OCI-LY1 (cell line): ENCODE results near the gene MCC.

ENCODE experiments used
- H2AFZ ChIP-seq: fragments of 200-600 bp; sonication (generic), shearing (Covaris generic); 2 replicates; pipeline ENCODE4 v1.6.0; 2014; ENCODE audit warnings: antibody characterized with exemption, mild to moderate bottlenecking, low read length
- H3F3A ChIP-seq: fragments of 200-600 bp; sonication (generic), shearing (Covaris generic); 2 replicates; pipeline ENCODE4 v1.6.0; 2014; ENCODE audit warnings: mild to moderate bottlenecking, antibody characterized with exemption, low read length, moderate library complexity; ENCODE audit not compliant: insufficient read depth
- H3K27ac ChIP-seq: fragments of 200-600 bp; sonication (generic); 2 replicates; pipeline ENCODE4 v1.5.1; 2014; ENCODE audit warnings: low read length, mixed run types, mild to moderate bottlenecking, low read depth; ENCODE audit not compliant: poor library complexity, severe bottlenecking
- H3K27me3 ChIP-seq: fragments of 200-600 bp; sonication (generic); 2 replicates; pipeline ENCODE4 v1.6.0; 2014; ENCODE audit warnings: antibody characterized with exemption, mild to moderate bottlenecking, low read length, moderate library complexity; ENCODE audit not compliant: insufficient read depth
- H3K36me3 ChIP-seq: fragments of 200-600 bp; sonication (generic); 2 replicates; pipeline ENCODE4 v1.6.1; 2014; ENCODE audit warnings: mild to moderate bottlenecking, antibody characterized with exemption, low read length, moderate library complexity, mixed read lengths; ENCODE audit not compliant: insufficient read depth
- H3K4me1 ChIP-seq: fragments of 200-600 bp; sonication (generic); 2 replicates; pipeline ENCODE4 v1.5.1; 2014; ENCODE audit warnings: mild to moderate bottlenecking, low read length, moderate library complexity; ENCODE audit not compliant: insufficient read depth, severe bottlenecking
- H3K4me2 ChIP-seq: fragments of 200-600 bp; sonication (generic), shearing (Covaris generic); 2 replicates; pipeline ENCODE4 v1.6.1; 2014; ENCODE audit warnings: low read length
- H3K4me3 ChIP-seq: fragments of 200-600 bp; sonication (generic); 2 replicates; pipeline ENCODE4 v1.5.1; 2014; ENCODE audit warnings: low read length, low read depth, mild to moderate bottlenecking, mixed read lengths; ENCODE audit not compliant: poor library complexity, severe bottlenecking
- H3K79me2 ChIP-seq: fragments of 200-600 bp; shearing (Covaris generic); 2 replicates; pipeline ENCODE4 v1.6.1; 2016; ENCODE audit warnings: mixed run types, low read length, mixed read lengths; ENCODE audit not compliant: insufficient read depth
- H3K9ac ChIP-seq: fragments of 200-600 bp; sonication (generic), shearing (Covaris generic); 2 replicates; pipeline ENCODE4 v1.6.1; 2014; ENCODE audit warnings: mild to moderate bottlenecking, low read length, mixed read lengths
- H3K9me2 ChIP-seq: fragments of 200-600 bp; sonication (generic), shearing (Covaris generic); 2 replicates; pipeline ENCODE4 v1.6.1; 2014; ENCODE audit warnings: low read depth, mild to moderate bottlenecking, low read length, mixed read lengths
- H3K9me3 ChIP-seq: fragments of 200-600 bp; shearing (Covaris generic); 2 replicates; pipeline ENCODE4 v1.6.1; 2014; ENCODE audit warnings: low read length, mixed read lengths
- H4K20me1 ChIP-seq: fragments of 200-600 bp; sonication (generic), shearing (Covaris generic); 2 replicates; pipeline ENCODE4 v1.6.0; 2016; ENCODE audit warnings: mild to moderate bottlenecking, low read length; ENCODE audit not compliant: insufficient read depth
- EZH2 ChIP-seq: fragments of 200-600 bp; sonication (generic), shearing (Covaris generic); IDR thresholded peaks from 2 replicates; pipeline ENCODE4 v1.8.0; 2017; ENCODE audit warnings: borderline replicate concordance, mixed run types, mild to moderate bottlenecking, antibody characterized with exemption, low read length, moderate library complexity, mixed read lengths
- TF ChIP-seq, protein P1 (sequence below): fragments of 200-600 bp; sonication (generic), shearing (Covaris generic); IDR thresholded peaks from 2 replicates; pipeline ENCODE4 v1.5.1; 2017; ENCODE audit warnings: mild to moderate bottlenecking, antibody characterized with exemption, low read length, moderate library complexity, mixed read lengths

MCC gene

DNA sequence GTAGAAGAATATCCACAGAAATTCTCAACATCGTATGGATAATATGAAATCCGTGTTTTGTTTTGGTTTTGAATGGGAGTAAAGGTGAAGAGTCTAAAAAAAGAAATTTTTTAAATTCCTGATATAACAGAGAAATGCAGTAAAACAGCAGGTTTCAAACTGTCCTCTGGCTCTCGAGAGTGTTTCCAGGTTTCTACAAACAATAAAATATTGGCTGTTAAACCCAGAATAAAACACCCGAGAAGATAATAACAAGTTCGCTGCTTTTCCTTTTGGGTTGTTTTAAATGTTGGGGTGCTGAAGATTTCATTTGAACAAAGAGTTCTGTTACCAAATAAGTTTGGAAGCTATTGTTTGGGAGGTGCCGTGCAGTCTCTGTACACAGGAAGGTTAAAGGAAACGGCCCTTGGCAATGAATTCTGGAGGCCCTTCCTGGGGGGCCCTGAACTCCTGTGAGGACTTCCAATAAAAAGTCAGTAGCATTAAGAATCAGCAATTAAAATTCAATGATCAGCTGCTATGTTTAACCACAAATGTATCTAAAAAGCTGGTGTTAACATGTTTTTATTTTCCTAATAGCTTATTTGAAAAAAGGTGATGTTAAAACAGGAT, 269.2 kb downstream of the MCC start:
- Histone ChIP-seq H3K4me1 (no peaks in the 10 kb centered on the region), H2AFZ (no peak overlapping the region), H4K20me1 (no peaks in the 10 kb centered on the region), H3K9me3 (no peaks in the 10 kb centered on the region), H3K27me3 (no peaks in the 10 kb centered on the region), H3K4me2 (no peak overlapping the region), H3K27ac (no peak overlapping the region), H3K36me3 (no peaks in the 10 kb centered on the region), H3K79me2 (no peaks in the 10 kb centered on the region), H3K9me2 (no peaks in the 10 kb centered on the region), H3K4me3 (no peak overlapping the region), H3K9ac (no peak overlapping the region), H3F3A (no peaks in the 10 kb centered on the region)
- no peak for TF ChIP-seq EZH2
- TF ChIP-seq, protein P1, sequence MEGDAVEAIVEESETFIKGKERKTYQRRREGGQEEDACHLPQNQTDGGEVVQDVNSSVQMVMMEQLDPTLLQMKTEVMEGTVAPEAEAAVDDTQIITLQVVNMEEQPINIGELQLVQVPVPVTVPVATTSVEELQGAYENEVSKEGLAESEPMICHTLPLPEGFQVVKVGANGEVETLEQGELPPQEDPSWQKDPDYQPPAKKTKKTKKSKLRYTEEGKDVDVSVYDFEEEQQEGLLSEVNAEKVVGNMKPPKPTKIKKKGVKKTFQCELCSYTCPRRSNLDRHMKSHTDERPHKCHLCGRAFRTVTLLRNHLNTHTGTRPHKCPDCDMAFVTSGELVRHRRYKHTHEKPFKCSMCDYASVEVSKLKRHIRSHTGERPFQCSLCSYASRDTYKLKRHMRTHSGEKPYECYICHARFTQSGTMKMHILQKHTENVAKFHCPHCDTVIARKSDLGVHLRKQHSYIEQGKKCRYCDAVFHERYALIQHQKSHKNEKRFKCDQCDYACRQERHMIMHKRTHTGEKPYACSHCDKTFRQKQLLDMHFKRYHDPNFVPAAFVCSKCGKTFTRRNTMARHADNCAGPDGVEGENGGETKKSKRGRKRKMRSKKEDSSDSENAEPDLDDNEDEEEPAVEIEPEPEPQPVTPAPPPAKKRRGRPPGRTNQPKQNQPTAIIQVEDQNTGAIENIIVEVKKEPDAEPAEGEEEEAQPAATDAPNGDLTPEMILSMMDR: no peak

DNA sequence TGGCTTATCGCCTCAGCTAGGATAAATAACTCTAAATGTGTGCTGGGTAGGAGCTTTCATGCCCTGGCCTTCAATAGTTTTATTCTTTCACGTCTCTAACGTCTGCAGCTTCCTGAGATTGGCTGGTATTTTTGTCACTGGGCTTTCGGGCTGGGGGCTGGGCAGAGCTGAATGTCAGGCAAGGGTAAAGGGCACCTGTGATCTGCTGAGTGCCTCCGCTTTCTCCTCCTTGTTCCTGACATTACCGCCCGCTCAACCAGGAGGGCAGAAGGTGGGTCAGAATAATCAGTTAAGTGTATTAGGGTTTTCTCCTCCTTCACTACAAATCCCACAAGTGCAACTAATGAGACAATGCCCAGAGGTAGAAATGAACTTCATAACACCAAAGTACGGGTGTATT, 270.1 kb downstream of the MCC start:
- Histone ChIP-seq H3K27ac (no peak overlapping the region), H3K4me1 (no peaks in the 10 kb centered on the region), H3K4me2 (no peak overlapping the region), H3K9me2 (no peaks in the 10 kb centered on the region), H4K20me1 (no peaks in the 10 kb centered on the region), H3K36me3 (no peaks in the 10 kb centered on the region), H3K27me3 (no peaks in the 10 kb centered on the region), H3K4me3 (no peak overlapping the region), H3K9me3 (no peaks in the 10 kb centered on the region), H3F3A (no peaks in the 10 kb centered on the region), H3K9ac (no peak overlapping the region), H3K79me2 (no peaks in the 10 kb centered on the region), H2AFZ (no peak overlapping the region)
- TF ChIP-seq, protein P1: no peak
- no peak for TF ChIP-seq EZH2

DNA sequence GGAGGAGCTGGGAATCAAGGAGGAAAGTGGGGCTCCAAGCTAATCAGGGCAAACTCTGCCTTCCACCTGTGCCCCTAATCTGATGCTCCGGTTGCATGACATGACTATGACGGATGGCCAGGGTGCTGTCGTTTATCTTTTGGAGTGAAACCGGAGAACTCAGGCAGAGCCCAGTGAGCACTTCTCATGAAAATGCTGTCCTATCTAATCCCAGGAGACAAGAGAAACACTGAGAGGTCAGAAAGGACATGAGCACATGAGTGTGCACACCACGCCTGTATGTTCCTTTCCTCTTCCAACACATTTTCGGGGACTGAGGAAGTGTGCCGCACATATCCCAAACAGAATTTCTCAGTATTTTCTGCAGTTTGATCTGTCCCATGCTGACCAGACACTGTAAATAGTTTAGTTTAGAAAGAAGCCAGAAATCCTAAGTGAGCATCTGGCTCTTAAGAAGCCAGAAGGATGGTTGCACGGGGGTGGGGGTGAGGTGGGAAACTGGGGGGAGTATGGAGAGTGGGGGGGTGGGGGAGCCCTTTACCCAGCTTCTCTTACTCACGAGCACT, 270.6 kb downstream of the MCC start:
- Histone ChIP-seq H3F3A (no peaks in the 10 kb centered on the region), H4K20me1 (no peaks in the 10 kb centered on the region), H3K36me3 (no peaks in the 10 kb centered on the region), H3K9me3 (no peaks in the 10 kb centered on the region), H3K27ac (no peak overlapping the region), H3K4me3 (no peak overlapping the region), H3K4me2 (no peak overlapping the region), H3K4me1 (no peaks in the 10 kb centered on the region), H2AFZ (no peak overlapping the region), H3K27me3 (no peaks in the 10 kb centered on the region), H3K9ac (no peak overlapping the region), H3K79me2 (no peaks in the 10 kb centered on the region), H3K9me2 (no peaks in the 10 kb centered on the region)
- TF ChIP-seq, protein P1: no peak
- no peak for TF ChIP-seq EZH2
